Measurements from ENCODE around the gene RPL41. TPM values are rescaled to one million over a fixed set of nuclear protein-coding genes. Genes with fewer than 3 reads are reported as not detected.

The RPL41 gene
- total RNA-seq, 1 experiment from 2014 or later = 4,637 TPM

- Histone ChIP-seq H4K8ac (replicated peaks; ENCODE audit: insufficient read length, low read depth, low read length) (no peak overlapping the region), H2BK12ac (ENCODE audit: insufficient read length, low read depth, low read length) (no peak overlapping the region), H3K79me1 (ENCODE audit: insufficient read depth, low read depth, low read length, poor library complexity, severe bottlenecking) (no peaks in the 10 kb centered on the region), H3K23ac (ENCODE audit: insufficient read length, low read depth, low read length) (no peak overlapping the region), H2BK5ac (ENCODE audit: insufficient read length, low read length) (no peak overlapping the region), H3K27me3 (ENCODE audit: insufficient read depth, low read length) (no peaks in the 10 kb centered on the region), H3K18ac (ENCODE audit: insufficient read length, low read depth, low read length) (no peak overlapping the region), H3K9ac (ENCODE audit: extremely low read depth, insufficient read length, low read length) (no peak overlapping the region), H2BK120ac (ENCODE audit: low read depth, low read length, poor library complexity, severe bottlenecking) (no peak overlapping the region), H2BK20ac (ENCODE audit: low read depth, low read length, poor library complexity, severe bottlenecking) (no peak overlapping the region), H4K20me1 (ENCODE audit: control insufficient read depth, insufficient read depth, insufficient read length) (no peaks in the 10 kb centered on the region), H3K79me2 (ENCODE audit: insufficient read depth, low read length) (peaks cover 3% of the 10 kb centered on the region; the same call in 1 of the 2 replicates), H3K4me2 (ENCODE audit: insufficient read depth, insufficient read length, low read length) (no peak overlapping the region), H3K23me2 (ENCODE audit: insufficient read length, low read depth, low read length, poor library complexity, severe bottlenecking) (peaks cover 8% of the 10 kb centered on the region), H3K14ac (ENCODE audit: insufficient read depth, low read length) (no peak overlapping the region), H3K27ac (ENCODE audit: insufficient read length, low read depth, low read length) (no peak overlapping the region), H3T11ph (ENCODE audit: low read length) (no peak overlapping the region), H2BK15ac (ENCODE audit: low read depth, low read length) (no peak overlapping the region), H3K4ac (ENCODE audit: low read depth, low read length) (no peak overlapping the region), H2AFZ (ENCODE audit: low read length) (no peak overlapping the region), H4K91ac (ENCODE audit: insufficient read length, low read depth, low read length) (no peak overlapping the region), H3K56ac (ENCODE audit: insufficient read length, low read depth, low read length) (no peak overlapping the region), H3K9me3 (ENCODE audit: control insufficient read depth, low read depth, low read length) (no peaks in the 10 kb centered on the region), H4K5ac (ENCODE audit: insufficient read length, low read depth, low read length) (no peak overlapping the region), H2AK5ac (ENCODE audit: insufficient read length, low read length) (no peak overlapping the region), H3K4me1 (ENCODE audit: insufficient read depth, low read length) (no peaks in the 10 kb centered on the region; the same call in 1 of the 2 replicates)
- DNase-seq = no peak
- no CpG with 5 or more reads among the region's 17 CpGs for WGBS (ENCODE audit: extremely low coverage, insufficient read length, low lambda C conversion rate)
- TF ChIP-seq CTCF (conservative IDR thresholded peaks at IDR 0.05) = no peak
- Mint-ChIP-seq H3K4me1 (peaks cover 22 to 25% of the 10 kb centered on the region in 2 experiments), H3K4me3 (peak overlapping the region in 1 of 2 experiments; percentile 97; a peak in 3 of 5 replicates), H3K36me3 (ENCODE audit: insufficient read depth in 1 of 3, low read depth in 3 of 3) (peaks cover 27 to 43% (median 37%) of the 10 kb centered on the region in 3 experiments), H3K27me3 (ENCODE audit: low read depth) (peaks cover 2% of the 10 kb centered on the region; the same call in 1 of the 2 replicates), H3K27ac (peak overlapping the region in 2 of 3 experiments; percentile 3 to 23; a peak in 1 of 7 replicates), H3K9me3 (peaks cover 3 to 7% of the 10 kb centered on the region in 2 experiments; a peak in 2 of 5 replicates)
These were observed 3.9 kb downstream of the RPL41 start for GRCh38 chr12:56120158-56120846.
